HL-60/S4 treated with phorbol 12-myristate 13-acetate at 8.2 ng/mL for 4 days and 3 days (cell line): ENCODE results near the gene NPM3.

Experiments used
- in situ Hi-C: fragments of 300-500 bp; cut with MboI; formaldehyde crosslinking; loops from 2 replicates; pipeline ENCODE4 v1.15.0; 2022; ENCODE audit warnings: low sequenced_read_pairs

NPM3 gene

DNA sequence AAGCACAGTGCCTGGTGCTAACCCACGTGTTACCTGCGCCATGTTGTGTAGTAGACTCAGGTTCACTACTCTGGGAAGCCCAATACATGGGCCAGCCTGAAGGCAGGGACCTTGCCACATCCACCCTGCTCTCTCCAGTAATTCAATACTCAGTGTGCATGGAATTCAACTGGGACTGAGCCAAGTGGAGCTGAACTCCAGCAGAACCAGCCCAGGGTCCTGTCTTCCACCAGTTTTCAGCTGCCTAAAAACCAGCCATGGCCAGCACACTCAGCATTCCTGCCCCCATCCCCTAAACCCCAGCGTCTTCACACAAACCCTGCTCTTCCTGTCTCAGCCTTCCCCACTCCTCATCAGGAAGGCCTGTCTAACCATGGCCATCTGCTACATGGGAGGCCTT lies 22.7 kb downstream of the NPM3 start:
- in situ Hi-C loops = no loop called here

DNA sequence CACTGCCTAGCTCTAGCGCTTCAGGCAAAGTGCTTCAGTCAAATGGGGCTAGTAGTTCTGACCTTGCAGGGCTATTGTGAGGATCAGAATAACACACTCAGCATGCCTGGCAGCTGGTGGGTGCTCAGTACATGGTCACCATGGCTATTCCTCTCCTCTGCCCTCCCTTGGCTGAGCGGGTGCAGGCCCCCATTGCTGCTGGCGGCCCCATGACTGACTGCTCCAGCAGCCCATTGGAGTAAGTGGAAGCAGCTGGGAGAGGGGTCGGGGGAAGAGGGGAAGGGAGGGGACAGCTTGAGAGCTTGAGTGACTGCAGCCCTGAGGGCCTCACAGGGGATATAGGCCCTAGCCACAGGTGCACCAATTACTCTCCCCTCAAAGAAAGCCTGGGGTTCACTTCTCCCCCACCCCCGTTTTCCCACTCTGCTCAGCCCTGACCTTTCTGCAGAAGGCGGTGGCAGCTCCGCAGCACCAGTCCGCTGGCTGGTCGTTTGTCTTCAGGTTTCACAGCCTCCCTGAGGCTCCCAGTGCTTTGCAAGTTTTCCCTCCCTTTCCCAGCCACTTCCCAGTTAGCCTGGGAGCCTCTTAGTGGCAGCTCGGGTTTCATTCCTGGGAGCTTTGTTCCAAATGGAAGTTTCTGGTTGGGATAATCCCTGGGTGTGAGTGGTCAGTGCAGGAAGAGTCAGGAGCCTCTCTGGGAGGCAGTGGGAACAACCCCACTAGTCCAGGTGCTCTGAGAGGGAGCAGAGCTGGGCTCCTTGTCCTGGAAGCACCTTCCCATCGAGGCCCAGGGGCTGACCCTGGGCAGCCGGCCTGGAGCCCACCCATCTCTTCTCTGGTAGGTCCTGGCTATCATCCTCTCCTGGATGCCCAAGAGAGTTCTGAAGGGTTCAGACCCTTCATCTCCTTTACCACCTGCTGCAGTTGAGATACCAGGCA lies 23.7 kb downstream of the NPM3 start:
- in situ Hi-C loops = no loop called here

DNA sequence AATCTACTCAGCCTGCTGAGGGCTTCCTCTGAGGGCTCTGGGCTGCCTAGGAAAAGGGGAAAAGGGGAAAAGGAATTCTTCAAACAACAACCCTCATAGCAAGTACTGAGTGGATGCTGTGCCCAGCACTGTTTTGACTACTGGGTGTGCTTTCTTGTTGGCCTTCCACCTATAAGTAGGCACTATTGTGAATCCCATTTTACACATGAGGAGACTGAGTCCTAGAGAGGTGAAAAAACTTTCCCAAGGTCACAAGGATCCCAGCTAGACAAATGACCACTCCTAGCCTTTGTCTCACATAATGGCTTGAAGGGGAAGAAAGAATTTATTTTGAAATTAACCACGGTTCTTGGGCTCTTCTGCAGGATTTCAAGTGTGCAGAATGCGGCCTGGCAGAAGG lies 24.4 kb downstream of the NPM3 start:
- in situ Hi-C loops = no loop called here

- in situ Hi-C loops = no loop called here
Observed at GRCh38 chr10:101752241-101752640, 31.0 kb downstream of the NPM3 start.

GRCh38 chr10:101749047-101750016 lies 33.9 kb downstream of the NPM3 start:
- in situ Hi-C loops = no loop called here

- in situ Hi-C loops = no loop called here
Observed at GRCh38 chr10:101748496-101748895, 34.8 kb downstream of the NPM3 start.

DNA sequence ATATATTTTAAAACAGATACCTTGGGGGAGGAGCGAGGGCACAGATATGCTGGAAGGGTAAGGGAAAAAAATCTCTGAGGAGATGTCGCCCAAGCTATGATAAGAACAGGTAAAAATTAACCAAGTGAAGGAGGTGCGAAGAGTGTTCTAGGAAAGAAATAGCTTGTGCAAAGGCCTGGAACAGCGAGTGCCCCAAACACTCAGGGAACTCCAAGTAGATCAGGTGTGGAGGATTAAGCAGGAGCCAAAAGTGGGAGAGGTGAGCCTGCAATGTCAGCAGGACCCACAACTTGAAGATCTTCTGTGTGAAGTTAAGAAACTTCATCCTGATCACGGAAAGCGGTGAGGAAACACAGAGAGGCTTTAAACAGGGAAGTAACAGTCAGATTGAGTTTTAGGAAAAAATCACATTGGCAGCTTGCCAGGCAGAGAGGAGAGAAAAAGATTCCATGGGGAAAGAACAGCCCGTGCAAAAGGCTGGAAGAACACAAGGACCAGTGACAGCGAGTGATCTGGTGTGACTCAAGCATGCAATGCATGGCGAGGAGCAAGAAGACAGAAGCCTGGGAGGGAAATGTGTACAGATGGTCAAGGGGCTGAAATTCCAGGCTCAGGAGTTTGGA lies 38.1 kb downstream of the NPM3 start:
- in situ Hi-C loops = no loop called here

DNA sequence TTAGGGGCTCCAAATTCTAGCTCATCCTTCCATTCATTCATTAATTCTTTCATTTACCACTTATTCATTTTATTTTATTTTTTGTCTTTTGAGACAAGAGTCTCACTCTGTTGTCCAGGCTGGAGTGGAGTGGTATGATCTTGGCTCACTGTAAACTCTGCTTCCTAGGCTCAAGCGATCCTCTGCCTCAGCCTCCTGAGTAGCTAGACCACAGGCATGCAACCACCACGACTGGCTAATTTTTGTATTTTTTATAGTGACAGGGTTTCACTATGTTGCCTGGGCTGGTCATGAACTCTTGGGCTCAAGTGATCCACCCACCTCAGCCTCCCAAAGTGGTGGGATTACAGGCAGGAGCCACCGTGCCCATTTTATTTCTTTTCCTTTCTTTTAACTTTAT lies 39.0 kb downstream of the NPM3 start:
- in situ Hi-C loops = no loop called here

GRCh38 chr10:101741938-101742337 lies 41.3 kb downstream of the NPM3 start:
- in situ Hi-C loops = no loop called here

DNA sequence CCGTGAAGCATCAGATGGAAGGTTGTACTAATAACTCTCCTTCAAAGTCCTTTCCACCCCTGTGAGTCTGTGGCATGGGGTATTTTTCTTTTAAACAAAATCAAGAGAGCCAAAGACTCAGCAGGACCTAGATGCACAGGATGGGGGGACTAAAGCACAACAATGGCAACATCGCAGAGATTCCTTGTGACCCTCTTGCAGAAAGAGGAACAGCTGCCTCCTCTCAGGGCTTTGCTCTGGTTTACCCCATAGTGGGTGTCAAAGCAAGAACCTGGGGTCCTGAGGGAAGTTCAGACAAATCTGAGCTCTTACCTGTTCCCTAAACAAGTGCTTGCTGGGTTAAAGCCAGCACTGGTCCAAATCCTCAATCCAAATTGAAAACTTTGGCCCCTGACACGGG lies 46.6 kb downstream of the NPM3 start:
- in situ Hi-C loops = no loop called here

DNA sequence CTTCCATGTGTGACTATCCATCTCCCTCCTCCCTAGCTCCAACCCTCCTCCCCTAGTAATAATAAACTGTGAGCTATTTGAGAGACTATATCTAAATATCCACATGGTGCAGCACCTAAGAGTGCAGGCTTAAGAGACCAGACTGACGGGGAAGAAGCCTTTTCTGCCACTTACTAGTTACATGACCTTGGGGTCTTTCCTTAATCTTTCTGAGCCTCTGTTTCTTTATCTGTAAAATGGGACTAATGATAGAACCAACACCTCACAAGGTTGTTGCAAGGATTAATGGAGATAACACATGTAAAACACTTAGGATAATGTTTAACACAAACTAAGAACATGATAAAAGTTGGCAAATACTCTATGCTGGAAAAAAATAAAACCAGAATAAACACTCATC lies 51.1 kb downstream of the NPM3 start:
- in situ Hi-C loops = no loop called here
